ENCODE data around the gene COQ8A. TPM values are rescaled to one million over a fixed set of nuclear protein-coding genes. Genes with fewer than 3 reads are reported as not detected.

The COQ8A gene
- total RNA-seq, 1 experiment from 2014 or later: 35.3 TPM

DNA sequence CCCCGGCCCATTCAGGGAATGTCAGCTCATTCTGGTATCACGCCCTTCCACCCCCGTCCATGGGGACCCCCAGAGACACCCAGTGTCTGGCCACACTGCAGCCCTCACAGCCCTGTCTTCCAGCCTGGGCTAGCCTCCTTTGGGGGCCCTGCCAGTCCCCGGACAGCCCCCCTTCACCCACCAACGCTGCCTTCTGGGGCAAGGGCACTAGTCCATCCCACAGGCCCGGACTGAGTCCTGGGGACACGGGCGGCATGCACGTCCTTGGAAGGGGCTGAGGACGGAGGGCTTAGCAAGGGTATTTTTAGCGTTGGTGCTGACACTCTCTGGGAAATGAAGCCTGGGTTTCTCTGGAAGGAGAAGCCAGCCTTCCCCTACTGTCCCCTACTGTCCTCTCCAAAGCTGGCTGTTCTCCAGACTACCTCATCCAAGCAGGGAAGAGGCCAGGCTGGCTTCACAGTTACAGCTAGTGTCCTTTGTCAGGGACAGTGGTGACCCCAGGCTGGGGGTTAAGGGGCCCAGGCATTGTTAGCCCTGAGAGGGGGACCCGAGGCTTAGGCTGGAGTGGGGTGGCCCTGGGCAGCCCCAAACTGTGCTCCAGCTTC, 39.5 kb downstream of the COQ8A start:
- H3K79me2 ChIP-seq (ENCODE audit: insufficient read depth, low read length): no peaks in the 10 kb centered on the region
- no peaks in the 10 kb centered on the region for H3K4me1 ChIP-seq (ENCODE audit: control insufficient read depth in 1 of 2, insufficient read depth in 2 of 2, low read length in 2 of 2)
- TF ChIP-seq SRF (IDR thresholded peaks at IDR 0.05; ENCODE audit: low read depth) (no peak), ELF1 (IDR thresholded peaks at IDR 0.05; ENCODE audit: borderline replicate concordance, low read depth) (no peak), EGR1 (IDR thresholded peaks at IDR 0.05; ENCODE audit: low read depth) (no peak), ZNF274 (IDR thresholded peaks at IDR 0.05; ENCODE audit: low read depth, low read length) (no peak)
- TF ChIP-seq, protein P1, sequence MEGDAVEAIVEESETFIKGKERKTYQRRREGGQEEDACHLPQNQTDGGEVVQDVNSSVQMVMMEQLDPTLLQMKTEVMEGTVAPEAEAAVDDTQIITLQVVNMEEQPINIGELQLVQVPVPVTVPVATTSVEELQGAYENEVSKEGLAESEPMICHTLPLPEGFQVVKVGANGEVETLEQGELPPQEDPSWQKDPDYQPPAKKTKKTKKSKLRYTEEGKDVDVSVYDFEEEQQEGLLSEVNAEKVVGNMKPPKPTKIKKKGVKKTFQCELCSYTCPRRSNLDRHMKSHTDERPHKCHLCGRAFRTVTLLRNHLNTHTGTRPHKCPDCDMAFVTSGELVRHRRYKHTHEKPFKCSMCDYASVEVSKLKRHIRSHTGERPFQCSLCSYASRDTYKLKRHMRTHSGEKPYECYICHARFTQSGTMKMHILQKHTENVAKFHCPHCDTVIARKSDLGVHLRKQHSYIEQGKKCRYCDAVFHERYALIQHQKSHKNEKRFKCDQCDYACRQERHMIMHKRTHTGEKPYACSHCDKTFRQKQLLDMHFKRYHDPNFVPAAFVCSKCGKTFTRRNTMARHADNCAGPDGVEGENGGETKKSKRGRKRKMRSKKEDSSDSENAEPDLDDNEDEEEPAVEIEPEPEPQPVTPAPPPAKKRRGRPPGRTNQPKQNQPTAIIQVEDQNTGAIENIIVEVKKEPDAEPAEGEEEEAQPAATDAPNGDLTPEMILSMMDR (IDR thresholded peaks at IDR 0.05 in 2 of 3, conservative IDR thresholded peaks at IDR 0.05 in 1 of 3; ENCODE audit: borderline replicate concordance in 1 of 3, insufficient read depth in 1 of 3, low read depth in 2 of 3, low read length in 2 of 3): no peak
- TF ChIP-seq, protein P2, sequence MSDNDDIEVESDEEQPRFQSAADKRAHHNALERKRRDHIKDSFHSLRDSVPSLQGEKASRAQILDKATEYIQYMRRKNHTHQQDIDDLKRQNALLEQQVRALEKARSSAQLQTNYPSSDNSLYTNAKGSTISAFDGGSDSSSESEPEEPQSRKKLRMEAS (IDR thresholded peaks at IDR 0.05): no peak
- TF ChIP-seq, protein P3, sequence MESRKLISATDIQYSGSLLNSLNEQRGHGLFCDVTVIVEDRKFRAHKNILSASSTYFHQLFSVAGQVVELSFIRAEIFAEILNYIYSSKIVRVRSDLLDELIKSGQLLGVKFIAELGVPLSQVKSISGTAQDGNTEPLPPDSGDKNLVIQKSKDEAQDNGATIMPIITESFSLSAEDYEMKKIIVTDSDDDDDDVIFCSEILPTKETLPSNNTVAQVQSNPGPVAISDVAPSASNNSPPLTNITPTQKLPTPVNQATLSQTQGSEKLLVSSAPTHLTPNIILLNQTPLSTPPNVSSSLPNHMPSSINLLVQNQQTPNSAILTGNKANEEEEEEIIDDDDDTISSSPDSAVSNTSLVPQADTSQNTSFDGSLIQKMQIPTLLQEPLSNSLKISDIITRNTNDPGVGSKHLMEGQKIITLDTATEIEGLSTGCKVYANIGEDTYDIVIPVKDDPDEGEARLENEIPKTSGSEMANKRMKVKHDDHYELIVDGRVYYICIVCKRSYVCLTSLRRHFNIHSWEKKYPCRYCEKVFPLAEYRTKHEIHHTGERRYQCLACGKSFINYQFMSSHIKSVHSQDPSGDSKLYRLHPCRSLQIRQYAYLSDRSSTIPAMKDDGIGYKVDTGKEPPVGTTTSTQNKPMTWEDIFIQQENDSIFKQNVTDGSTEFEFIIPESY (IDR thresholded peaks at IDR 0.05; ENCODE audit: extremely low read depth, insufficient replicate concordance, low read length): no peak
- ChIA-PET POLR2A (no interaction called here), RAD21 (ENCODE audit: low non-redundant PET in 1 of 2, low total read pairs in 2 of 2, uncharacterized antibody in 2 of 2, unreplicated experiment in 2 of 2) (no interaction called here), CTCF (no interaction called here)
- H3K27ac ChIP-seq (ENCODE audit: low read depth, low read length): no peak overlapping the region
- no peak overlapping the region for H3K4me2 ChIP-seq (ENCODE audit: low read length)
- no TSS peak for BruUV-seq (replicated peaks)
- no peaks in the 10 kb centered on the region for H3K36me3 ChIP-seq (ENCODE audit: control insufficient read depth in 1 of 2, insufficient read depth in 2 of 2, low read length in 2 of 2)
- no peak overlapping the region for H3K4me3 ChIP-seq (replicated peaks in 1 of 2; ENCODE audit: low read depth in 1 of 2, low read length in 2 of 2)
- no peaks in the 10 kb centered on the region for H3K9me2 ChIP-seq (ENCODE audit: insufficient read depth)
- H4K20me1 ChIP-seq (ENCODE audit: insufficient read depth): no peaks in the 10 kb centered on the region
- no peak for DNase-seq (ENCODE audit: low read depth, low spot score)
- H2AFZ ChIP-seq (ENCODE audit: low read depth, low read length, poor library complexity, severe bottlenecking): no peak overlapping the region
- intact Hi-C loops (cut with micrococcal nuclease): no loop called here
- no peak overlapping the region for H3K9ac ChIP-seq (ENCODE audit: low read length)
- no peaks in the 10 kb centered on the region for H3K9me3 ChIP-seq (ENCODE audit: control insufficient read depth in 1 of 2, insufficient read depth in 1 of 2, low read depth in 1 of 2, low read length in 2 of 2)
- ATAC-seq: no peak
- no peaks in the 10 kb centered on the region for H3K27me3 ChIP-seq (ENCODE audit: insufficient read depth, low read length)
